Tibial artery (tissue), 4 donors: ENCODE measurements around the gene DAPK2.

Source experiments
- DNase-seq, 2 donors: peaks; one replicate each; pipeline ENCODE4 v3.0.0-alpha.2; 2019
- H3K27ac ChIP-seq, 2 donors: fragments of 200-600 bp; sonication (generic) in 1 of 2; 1 replicate in 1 of 2; 2 replicates in 1 of 2; pipeline ENCODE4 v1.5.1; 2018 to 2019; ENCODE audit warnings: mild to moderate bottlenecking in 1 of 2
- H3K27me3 ChIP-seq, 2 donors: fragments of 200-600 bp; sonication (generic) in 1 of 2; one replicate each; pipeline versions ENCODE4 v1.5.1 to v1.6.0; 2016 to 2019
- H3K36me3 ChIP-seq, 3 donors: fragments of 200-600 bp; sonication (generic) in 2 of 3; one replicate each; pipeline ENCODE4 v1.5.1; 2016 to 2019; ENCODE audit warnings: mild to moderate bottlenecking in 2 of 3
- H3K4me1 ChIP-seq, 4 donors: fragments of 200-600 bp; sonication (generic) in 2 of 4; 1 replicate in 3 of 4; 2 replicates in 1 of 4; pipeline ENCODE4 v1.5.1; 2016 to 2019
- H3K4me3 ChIP-seq, 2 donors: fragments of 200-600 bp; sonication (generic) in 1 of 2; 1 replicate in 1 of 2; 2 replicates in 1 of 2; pipeline ENCODE4 v1.5.1; 2018 to 2019; ENCODE audit warnings: mild to moderate bottlenecking in 2 of 2
- H3K9me3 ChIP-seq, 3 donors: fragments of 200-600 bp; sonication (generic) in 1 of 3; one replicate each; pipeline ENCODE4 v1.5.1; 2016 to 2019
- intact Hi-C: fragments of 100-400 bp; cut with DNase I; formaldehyde crosslinking; loops from one replicate; pipeline ENCODE4 v1.15.0; 2023; ENCODE audit warnings: low total_unique reads
- TF ChIP-seq, protein P1 (sequence below), 2 experiments: fragments of 200-600 bp in 1 of 2; fragments of 450-650 bp in 1 of 2; IDR thresholded peaks; one replicate each; pipeline ENCODE4 v1.5.1; 2017 to 2019; ENCODE audit warnings: antibody characterized with exemption in 2 of 2, mild to moderate bottlenecking in 1 of 2, moderate library complexity in 1 of 2

The DAPK2 gene

DNA sequence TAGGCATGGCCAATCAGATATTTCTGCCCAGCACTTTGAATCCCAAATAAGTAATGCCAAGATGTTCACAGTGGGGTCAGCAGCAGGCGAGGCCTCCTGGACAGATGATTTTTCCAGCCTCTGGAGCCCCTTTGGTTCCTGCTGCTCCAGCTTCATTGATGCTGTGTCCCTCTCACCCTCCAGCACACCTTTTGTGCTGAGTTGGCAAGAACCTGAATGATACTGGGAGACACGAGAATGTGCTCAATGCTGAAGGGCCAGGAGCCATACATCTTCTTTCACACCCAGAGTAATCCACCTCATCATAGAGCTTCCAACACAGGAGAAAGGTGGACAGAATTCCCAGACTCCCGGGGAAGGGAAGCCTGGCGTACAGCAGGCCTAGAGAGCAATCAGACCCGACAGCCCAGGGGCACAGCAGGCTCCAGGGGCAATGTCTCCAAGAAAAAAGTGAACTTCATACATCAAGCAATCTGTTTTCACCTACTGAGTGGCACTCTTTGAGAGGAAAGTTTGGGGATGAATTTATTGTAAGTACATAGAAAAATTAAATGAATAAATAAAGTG is 6.7 kb upstream of the DAPK2 start:
- no peak overlapping the region for H3K4me3 ChIP-seq
- H3K36me3 ChIP-seq, result no peaks in the 10 kb centered on the region
- TF ChIP-seq, protein P1, sequence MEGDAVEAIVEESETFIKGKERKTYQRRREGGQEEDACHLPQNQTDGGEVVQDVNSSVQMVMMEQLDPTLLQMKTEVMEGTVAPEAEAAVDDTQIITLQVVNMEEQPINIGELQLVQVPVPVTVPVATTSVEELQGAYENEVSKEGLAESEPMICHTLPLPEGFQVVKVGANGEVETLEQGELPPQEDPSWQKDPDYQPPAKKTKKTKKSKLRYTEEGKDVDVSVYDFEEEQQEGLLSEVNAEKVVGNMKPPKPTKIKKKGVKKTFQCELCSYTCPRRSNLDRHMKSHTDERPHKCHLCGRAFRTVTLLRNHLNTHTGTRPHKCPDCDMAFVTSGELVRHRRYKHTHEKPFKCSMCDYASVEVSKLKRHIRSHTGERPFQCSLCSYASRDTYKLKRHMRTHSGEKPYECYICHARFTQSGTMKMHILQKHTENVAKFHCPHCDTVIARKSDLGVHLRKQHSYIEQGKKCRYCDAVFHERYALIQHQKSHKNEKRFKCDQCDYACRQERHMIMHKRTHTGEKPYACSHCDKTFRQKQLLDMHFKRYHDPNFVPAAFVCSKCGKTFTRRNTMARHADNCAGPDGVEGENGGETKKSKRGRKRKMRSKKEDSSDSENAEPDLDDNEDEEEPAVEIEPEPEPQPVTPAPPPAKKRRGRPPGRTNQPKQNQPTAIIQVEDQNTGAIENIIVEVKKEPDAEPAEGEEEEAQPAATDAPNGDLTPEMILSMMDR (IDR thresholded peaks at IDR 0.05), result no peak
- DNase-seq, result no peak
- peaks cover 0 to 13% of the 10 kb centered on the region in 2 donors for H3K27me3 ChIP-seq
- H3K9me3 ChIP-seq, result no peaks in the 10 kb centered on the region
- H3K4me1 ChIP-seq, result peaks cover 0 to 5% (median 0%) of the 10 kb centered on the region in 4 donors
- H3K27ac ChIP-seq, result no peak overlapping the region
- intact Hi-C loops, result no loop called here

DNA sequence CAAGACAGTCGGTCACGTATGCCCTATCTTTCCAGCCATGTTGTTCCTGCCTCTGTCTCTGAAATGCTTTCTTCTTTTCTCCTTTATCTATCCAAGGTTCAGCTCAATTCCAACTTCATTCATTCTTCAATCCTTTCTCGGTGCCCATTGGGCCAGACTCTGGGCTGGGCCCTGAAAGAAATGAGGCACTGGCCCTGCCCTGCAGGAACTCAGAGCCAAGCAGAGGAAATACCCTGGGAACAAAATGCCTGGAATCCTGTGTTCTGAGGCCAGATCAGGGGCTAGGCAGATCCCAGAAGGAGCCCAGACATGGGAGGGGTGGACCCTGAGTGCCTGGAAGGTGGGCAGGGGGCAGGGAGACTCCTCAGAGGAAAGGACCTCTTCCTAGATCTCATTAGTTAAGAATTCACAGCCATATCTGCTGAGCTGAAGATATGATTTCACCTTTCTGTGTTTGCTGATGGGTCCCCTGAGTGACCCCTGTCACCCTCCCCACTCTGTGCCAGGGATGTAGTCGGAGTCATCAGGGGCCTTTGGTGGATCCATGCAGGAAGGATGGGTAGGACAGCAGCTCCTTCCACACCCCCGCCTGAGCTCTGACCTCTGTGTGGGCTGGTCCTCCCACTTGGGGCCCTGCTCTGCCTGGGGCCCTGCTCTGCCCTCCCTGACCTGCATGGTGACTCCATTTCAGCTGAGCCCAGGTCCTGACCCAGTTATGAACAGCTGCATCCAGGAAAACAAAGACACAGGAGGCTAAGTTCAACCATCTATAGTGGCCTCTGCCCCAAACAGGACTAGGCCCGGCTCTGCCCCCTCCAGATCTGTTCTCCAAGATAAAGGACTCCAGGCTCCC is 5.3 kb upstream of the DAPK2 start:
- H3K9me3 ChIP-seq, result no peaks in the 10 kb centered on the region
- H3K27me3 ChIP-seq, result peaks cover 0 to 13% of the 10 kb centered on the region in 2 donors
- intact Hi-C loops, result no loop called here
- no peaks in the 10 kb centered on the region for H3K36me3 ChIP-seq
- H3K27ac ChIP-seq, result no peak overlapping the region
- TF ChIP-seq, protein P1 (IDR thresholded peaks at IDR 0.05), result no peak
- no peak overlapping the region for H3K4me3 ChIP-seq
- no peak for DNase-seq
- peaks cover 0 to 10% (median 4%) of the 10 kb centered on the region in 4 donors for H3K4me1 ChIP-seq

DNA sequence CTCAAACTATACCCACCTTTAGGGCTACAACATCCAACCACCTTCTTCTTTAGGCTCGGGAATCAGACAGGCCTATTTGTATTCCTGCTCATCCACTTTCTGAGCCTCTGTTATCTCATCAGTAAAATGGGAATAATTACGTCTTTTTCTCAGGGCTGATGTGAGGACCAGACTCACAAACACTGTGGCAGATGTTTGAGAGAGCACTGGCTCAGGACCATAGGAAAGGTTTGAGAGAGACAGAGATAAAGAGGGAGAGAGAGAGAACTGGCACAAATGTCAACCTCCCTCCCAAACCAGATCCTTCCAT is 4.8 kb upstream of the DAPK2 start:
- no peak overlapping the region for H3K27ac ChIP-seq
- intact Hi-C loops, result no loop called here
- peaks cover 0 to 14% (median 6%) of the 10 kb centered on the region in 4 donors for H3K4me1 ChIP-seq
- no peaks in the 10 kb centered on the region for H3K9me3 ChIP-seq
- no peaks in the 10 kb centered on the region for H3K36me3 ChIP-seq
- peaks cover 0 to 13% of the 10 kb centered on the region in 2 donors for H3K27me3 ChIP-seq
- no peak overlapping the region for H3K4me3 ChIP-seq
- DNase-seq, result no peak
- TF ChIP-seq, protein P1 (IDR thresholded peaks at IDR 0.05), result no peak

DNA sequence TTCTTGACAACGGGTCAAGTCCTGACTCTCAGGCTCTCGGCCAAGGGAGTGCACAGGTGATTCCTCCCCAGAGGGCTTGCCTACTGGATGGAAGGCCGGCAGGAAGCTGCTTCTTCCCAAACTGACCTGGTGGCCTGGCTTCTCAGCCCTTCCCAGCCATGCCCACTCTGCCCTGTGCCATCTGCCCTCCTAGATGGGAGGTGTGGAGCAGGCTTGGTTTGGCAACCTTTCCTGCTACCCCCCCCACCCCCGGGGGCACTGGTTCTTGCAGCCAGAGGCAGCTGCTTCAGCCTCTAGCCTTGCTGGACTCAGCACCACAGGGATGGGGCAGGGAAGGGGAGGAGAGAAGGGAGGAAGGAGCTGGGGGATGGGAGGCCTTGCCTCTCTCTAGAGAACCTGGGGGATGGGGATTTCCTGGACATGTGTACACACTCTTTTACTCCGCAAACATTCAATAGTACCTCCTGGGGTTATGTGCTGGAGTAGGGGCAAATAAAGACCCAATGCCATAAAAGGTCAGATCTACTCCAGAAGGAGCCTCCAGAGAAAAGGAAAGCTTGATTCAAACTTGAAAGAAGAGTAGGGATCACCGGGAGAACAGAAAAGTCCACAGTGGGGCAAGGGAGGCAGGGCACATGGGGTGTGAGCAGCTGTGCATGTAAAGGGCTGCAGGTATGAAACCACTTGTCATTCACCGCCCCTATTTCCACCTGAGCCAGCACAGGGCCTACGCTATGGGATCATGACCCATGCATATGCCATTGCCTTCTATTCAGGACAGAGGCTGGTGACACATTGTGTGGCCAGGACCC is 4.2 kb upstream of the DAPK2 start:
- DNase-seq, result no peak
- Histone ChIP-seq H3K27me3 (peaks cover 0 to 13% of the 10 kb centered on the region in 2 donors), H3K36me3 (no peaks in the 10 kb centered on the region), H3K4me3 (no peak overlapping the region), H3K9me3 (no peaks in the 10 kb centered on the region), H3K27ac (no peak overlapping the region), H3K4me1 (peaks cover 0 to 19% (median 8%) of the 10 kb centered on the region in 4 donors)
- TF ChIP-seq, protein P1 (IDR thresholded peaks at IDR 0.05), result no peak
- intact Hi-C loops, result no loop called here

GRCh38 chr15:64048781-64049460 is 2.6 kb upstream of the DAPK2 start:
- DNase-seq, result no peak

More at GRCh38 chr15:64048781-64049460, 2.6 kb upstream of the DAPK2 start:
- Histone ChIP-seq H3K27ac (no peak overlapping the region), H3K36me3 (no peaks in the 10 kb centered on the region), H3K4me1 (peaks cover 0 to 26% (median 8%) of the 10 kb centered on the region in 4 donors), H3K9me3 (no peaks in the 10 kb centered on the region), H3K27me3 (peaks cover 0 to 13% of the 10 kb centered on the region in 2 donors), H3K4me3 (no peak overlapping the region)
- intact Hi-C loops, result loop anchor here (5.0 kb wide), 1 partner anchor 102 kb away; no protein-coding TSS in a partner anchor
- TF ChIP-seq, protein P1 (IDR thresholded peaks at IDR 0.05), result no peak
